PC-3 (cell line): ENCODE measurements around the gene TTC22. TPM values are rescaled to one million over a fixed set of nuclear protein-coding genes. Genes with fewer than 3 reads are reported as not detected.
A peak's percentile ranks its signal among the peaks of the same experiment; 100 is the strongest.

Experiments used
- ATAC-seq: fragments of 200-7000 bp; cut with Tn5 transposase; 2 replicates; pipeline ENCODE4 v1.9.1; 2020; ENCODE audit warnings: mild to moderate bottlenecking, moderate library complexity
- BruUV-seq: library from RNA; stranded (reverse); fragments of 400-500 nt; replicated peaks from 2 replicates; lab custom pipeline; 2021; lab: Mats Ljungman, UMichigan
- CTCF ChIA-PET: fragments of 300-600 bp; sonication (Branson Sonifier 250); formaldehyde crosslinking; loops from one replicate; lab custom pipeline; 2022; ENCODE audit warnings: antibody characterized with exemption; lab: Charles Lee
- POLR2A ChIA-PET: fragments of 300-600 bp; sonication (Branson Sonifier 250); formaldehyde crosslinking; loops from one replicate; lab custom pipeline; 2022; ENCODE audit warnings: antibody characterized with exemption; ENCODE audit not compliant: unreplicated experiment; lab: Charles Lee
- DNase-seq: peaks from one replicate; pipeline ENCODE4 v3.0.0-alpha.2; 2015
- H2AFZ ChIP-seq: fragments of 300-600 bp; sonication (generic); 2 replicates; pipeline ENCODE4 v1.6.0; 2016; ENCODE audit warnings: antibody characterized with exemption, low read length
- H3F3A ChIP-seq: fragments of 300-600 bp; sonication (generic); one replicate; pipeline ENCODE4 v1.6.0; 2017; ENCODE audit warnings: antibody characterized with exemption, low read length, control low read depth, mild to moderate bottlenecking; ENCODE audit not compliant: unreplicated experiment
- H3K27ac ChIP-seq: fragments of 300-600 bp; sonication (generic); 2 replicates; pipeline ENCODE4 v1.5.1; 2016; ENCODE audit warnings: mild to moderate bottlenecking, low read length
- H3K27me3 ChIP-seq: fragments of 300-600 bp; sonication (generic); 2 replicates; pipeline ENCODE4 v1.6.1; 2016; ENCODE audit warnings: low read length, mixed read lengths
- H3K36me3 ChIP-seq: fragments of 300-600 bp; sonication (generic); 2 replicates; pipeline ENCODE4 v1.6.1; 2016; ENCODE audit warnings: low read depth, mixed run types, low read length, mixed read lengths
- H3K4me1 ChIP-seq: fragments of 300-600 bp; sonication (generic); 2 replicates; pipeline ENCODE4 v1.5.1; 2016; ENCODE audit warnings: low read length; ENCODE audit not compliant: insufficient read depth
- H3K4me2 ChIP-seq: fragments of 300-600 bp; sonication (generic); 2 replicates; pipeline ENCODE4 v1.6.0; 2016; ENCODE audit warnings: low read length
- H3K4me3 ChIP-seq: fragments of 300-600 bp; sonication (generic); 2 replicates; pipeline ENCODE4 v1.5.1; 2016; ENCODE audit warnings: mild to moderate bottlenecking, low read length, mixed read lengths
- H3K79me2 ChIP-seq: fragments of 300-600 bp; sonication (generic); 2 replicates; pipeline ENCODE4 v1.6.1; 2017; ENCODE audit warnings: low read length, mixed read lengths
- H3K9ac ChIP-seq: fragments of 300-600 bp; sonication (generic); 2 replicates; pipeline ENCODE4 v1.6.0; 2016; ENCODE audit warnings: mild to moderate bottlenecking, low read length
- H3K9me2 ChIP-seq: fragments of 300-600 bp; sonication (generic); replicated peaks from 2 replicates; pipeline ENCODE4 v1.6.1; 2016; ENCODE audit warnings: mixed run types, low read length, mixed read lengths
- H3K9me3 ChIP-seq: fragments of 300-600 bp; sonication (generic); 2 replicates; pipeline ENCODE4 v1.6.1; 2016; ENCODE audit warnings: low read length, mixed read lengths
- H4K20me1 ChIP-seq: fragments of 300-600 bp; sonication (generic); 2 replicates; pipeline ENCODE4 v1.6.1; 2016; ENCODE audit warnings: low read length, mixed read lengths
- CTCF ChIP-seq: fragments of 300-600 bp; sonication (generic); conservative IDR thresholded peaks from 2 replicates; pipeline ENCODE4 v1.5.1; 2017; ENCODE audit warnings: antibody characterized with exemption, low read depth, mild to moderate bottlenecking, low read length
- EZH2 ChIP-seq: fragments of 300-600 bp; sonication (generic); IDR thresholded peaks from one replicate; pipeline ENCODE4 v1.6.1; 2017; ENCODE audit warnings: antibody characterized with exemption, mild to moderate bottlenecking, low read length; ENCODE audit not compliant: unreplicated experiment
- EZH2phosphoT487 ChIP-seq: fragments of 300-600 bp; sonication (generic); IDR thresholded peaks from 2 replicates; pipeline ENCODE4 v1.6.1; 2018; ENCODE audit warnings: mild to moderate bottlenecking, antibody characterized with exemption, low read length, borderline replicate concordance
- intact Hi-C: fragments of 100-400 bp; cut with micrococcal nuclease; formaldehyde crosslinking; loops from 2 replicates; pipeline ENCODE4 v1.9.0; 2023
- total RNA-seq: library from RNA; depleted of rRNA; stranded (reverse); fragments of >200 nt; gene quantifications from 2 replicates; pipeline ENCODE4 v1.2.3, GENCODE V29; 2014

The TTC22 gene
- total RNA-seq, 1 experiment from 2014 or later = 21.8 TPM

- ATAC-seq (no peak), DNase-seq (peak; percentile 31)
- no peaks in the 10 kb centered on the region for H3F3A ChIP-seq
- H3K4me1 ChIP-seq = peaks cover 10% of the 10 kb centered on the region; the same call in 1 of the 2 replicates
- TF ChIP-seq EZH2 = no peak
- no peak for TF ChIP-seq EZH2phosphoT487
- TF ChIP-seq CTCF = peak; percentile 52
- peaks cover 12% of the 10 kb centered on the region for H3K79me2 ChIP-seq
- H3K27ac ChIP-seq = no peak overlapping the region
- H3K27me3 ChIP-seq = no peaks in the 10 kb centered on the region
- intact Hi-C loops = loop anchor here (1.0 kb wide), 1 partner anchor 42 kb away; no protein-coding TSS in a partner anchor
- no peaks in the 10 kb centered on the region for H4K20me1 ChIP-seq
- POLR2A ChIA-PET = no interaction called here
- H2AFZ ChIP-seq = no peak overlapping the region
- no peaks in the 10 kb centered on the region for H3K9me2 ChIP-seq
- BruUV-seq = no TSS peak
- CTCF ChIA-PET = no interaction called here
- H3K36me3 ChIP-seq = no peaks in the 10 kb centered on the region
- H3K9ac ChIP-seq = no peak overlapping the region
- no peak overlapping the region for H3K4me3 ChIP-seq
- H3K4me2 ChIP-seq = no peak overlapping the region
- H3K9me3 ChIP-seq = no peaks in the 10 kb centered on the region
Measured at GRCh38 chr1:54768093-54768492, 33.0 kb downstream of the TTC22 start.

DNA sequence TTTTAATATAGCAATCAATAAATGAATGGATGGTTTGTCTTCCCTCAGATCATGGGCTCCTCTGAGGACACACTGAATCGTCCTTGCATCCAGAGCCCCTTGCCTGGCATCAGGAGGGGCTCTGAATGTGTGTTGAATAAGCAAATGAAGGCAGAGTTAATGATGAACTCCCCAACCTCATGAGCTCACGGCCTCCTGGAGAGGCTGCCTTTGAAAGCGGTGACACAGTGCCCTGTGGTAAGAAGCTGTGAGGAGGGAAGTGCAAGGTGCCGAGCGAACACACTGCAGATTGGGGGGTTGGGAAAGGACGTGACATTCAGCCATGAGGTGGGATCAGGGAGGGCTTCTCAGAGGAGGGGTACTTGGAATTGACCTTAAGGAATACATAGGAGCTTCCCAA, 33.6 kb downstream of the TTC22 start:
- H3K79me2 ChIP-seq = peaks cover 17% of the 10 kb centered on the region
- H3K27ac ChIP-seq = no peak overlapping the region
- H3F3A ChIP-seq = no peaks in the 10 kb centered on the region
- no peak overlapping the region for H3K4me3 ChIP-seq
- ChIA-PET CTCF (no interaction called here), POLR2A (no interaction called here)
- no peak for TF ChIP-seq CTCF
- TF ChIP-seq EZH2phosphoT487 = no peak
- TF ChIP-seq EZH2 = no peak
- BruUV-seq = no TSS peak
- peaks cover 12% of the 10 kb centered on the region; the same call in 1 of the 2 replicates for H3K4me1 ChIP-seq
- DNase-seq (no peak), ATAC-seq (no peak)
- H4K20me1 ChIP-seq = no peaks in the 10 kb centered on the region
- H2AFZ ChIP-seq = no peak overlapping the region
- no peaks in the 10 kb centered on the region for H3K27me3 ChIP-seq
- H3K9ac ChIP-seq = no peak overlapping the region
- intact Hi-C loops = no loop called here
- H3K9me3 ChIP-seq = no peaks in the 10 kb centered on the region
- H3K4me2 ChIP-seq = no peak overlapping the region
- H3K9me2 ChIP-seq = no peaks in the 10 kb centered on the region
- no peaks in the 10 kb centered on the region for H3K36me3 ChIP-seq

- BruUV-seq = no TSS peak
- Histone ChIP-seq H2AFZ (no peak overlapping the region), H3K4me3 (no peak overlapping the region), H3K4me2 (no peak overlapping the region), H3K9me3 (no peaks in the 10 kb centered on the region), H3K9ac (no peak overlapping the region), H3K9me2 (no peaks in the 10 kb centered on the region), H3K27ac (no peak overlapping the region), H3K79me2 (peaks cover 22% of the 10 kb centered on the region), H3K4me1 (peaks cover 12% of the 10 kb centered on the region; the same call in 1 of the 2 replicates), H4K20me1 (no peaks in the 10 kb centered on the region), H3F3A (no peaks in the 10 kb centered on the region), H3K36me3 (no peaks in the 10 kb centered on the region), H3K27me3 (no peaks in the 10 kb centered on the region)
- DNase-seq = no peak
- CTCF ChIA-PET = no interaction called here
- TF ChIP-seq EZH2phosphoT487 = no peak
- no peak for TF ChIP-seq EZH2
- TF ChIP-seq CTCF = no peak
- POLR2A ChIA-PET = no interaction called here
- no peak for ATAC-seq
- intact Hi-C loops = no loop called here
Measured at GRCh38 chr1:54766726-54767125, 34.4 kb downstream of the TTC22 start.
